NCI-H446 treated with DMSO at 0.1 percent for 48 hours (cell line): Measurements from ENCODE around the gene PRPF18.

Source experiments
- DNase-seq: peaks from one replicate; lab custom pipeline; 2025; lab: John Stamatoyannopoulos, UW

The PRPF18 gene

DNA sequence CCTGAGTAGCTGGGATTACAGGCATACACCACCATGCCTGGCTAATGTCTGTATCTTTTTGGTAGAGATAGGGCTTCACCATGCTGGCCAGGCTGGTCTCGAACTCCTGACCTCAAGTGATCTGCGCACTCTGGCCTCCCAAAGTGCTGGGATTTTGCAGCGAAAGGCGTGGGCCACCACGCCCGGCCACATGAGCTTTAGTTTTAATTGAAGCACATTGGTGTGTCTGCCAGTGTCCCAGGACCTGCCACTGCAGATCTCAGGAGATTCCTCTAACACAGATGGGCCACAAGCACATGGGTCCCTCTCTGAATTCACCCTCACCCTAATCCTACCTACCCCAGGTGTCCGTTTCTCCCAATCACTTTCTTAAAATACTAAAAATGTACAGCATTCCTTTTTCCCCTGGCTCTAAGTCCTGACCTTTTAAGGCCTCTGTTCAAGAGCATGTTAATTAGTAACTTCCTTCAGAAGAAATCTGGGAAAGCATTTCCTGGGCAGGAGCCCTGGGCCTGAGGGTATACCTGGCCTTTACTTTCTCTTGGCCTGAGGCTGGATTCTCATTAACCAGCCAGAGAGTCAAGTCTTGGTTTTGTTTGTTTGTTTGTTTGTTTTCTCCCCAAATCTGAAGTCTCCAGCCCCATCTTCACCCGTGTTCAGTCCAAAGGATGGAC is 82.6 kb downstream of the PRPF18 start:
- DNase-seq, result no peak

DNA sequence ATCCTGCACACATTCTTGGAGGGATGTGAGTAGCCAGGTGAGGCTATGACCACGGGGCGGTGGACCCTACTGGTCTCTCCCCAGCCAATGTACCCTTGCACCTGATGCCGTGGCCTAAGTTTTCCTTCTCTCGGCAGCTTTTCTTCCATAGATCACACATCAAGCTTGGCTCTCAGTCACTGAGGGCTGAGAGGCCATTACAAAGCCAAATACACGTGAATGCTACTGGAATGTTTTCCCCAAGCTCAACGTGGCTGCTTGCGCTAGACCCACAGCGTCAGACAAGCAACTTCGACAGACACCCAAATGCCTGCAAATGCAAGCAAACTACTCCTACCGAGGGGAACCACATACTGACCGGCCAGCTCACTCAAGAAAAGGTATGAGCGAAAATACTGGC is 83.1 kb downstream of the PRPF18 start:
- DNase-seq, result no peak

DNA sequence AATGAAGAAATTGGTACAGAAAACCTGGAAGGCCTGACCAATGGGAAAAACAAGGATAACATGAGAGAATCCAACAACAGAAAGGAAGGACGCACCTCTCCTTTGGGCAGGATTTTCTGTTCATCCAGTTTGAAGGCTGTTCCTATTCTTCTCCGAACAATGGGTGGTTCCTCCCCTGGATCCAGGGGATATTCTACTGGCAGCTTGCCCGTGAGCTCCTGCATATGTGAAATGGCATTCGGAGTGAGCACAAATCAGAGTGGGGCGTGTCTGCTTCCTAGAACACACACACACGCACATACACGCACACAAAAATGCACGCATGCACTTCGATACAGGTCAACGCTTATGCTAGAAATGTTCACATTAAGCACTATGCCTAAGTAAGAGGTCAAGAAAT is 83.5 kb downstream of the PRPF18 start:
- DNase-seq, result no peak

DNA sequence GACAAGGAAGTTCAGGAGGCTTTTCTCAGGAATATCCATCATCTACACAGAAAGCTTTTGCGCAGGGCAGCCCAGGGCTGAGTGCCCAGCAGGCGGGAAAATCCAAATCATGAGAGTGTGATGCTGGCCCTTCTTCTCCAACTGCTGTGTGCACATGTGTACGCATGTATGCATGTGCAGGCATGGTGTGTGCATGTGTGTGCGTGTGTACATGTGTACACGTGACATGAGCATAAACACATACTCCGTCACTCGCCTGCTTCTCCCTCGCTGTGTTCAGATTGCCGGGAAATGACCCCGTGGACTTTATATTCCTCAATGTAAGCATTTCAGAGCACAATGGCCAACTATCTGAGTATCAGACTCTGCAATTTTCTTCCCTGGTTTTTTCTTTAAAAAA is 85.1 kb downstream of the PRPF18 start:
- DNase-seq, result no peak

DNA sequence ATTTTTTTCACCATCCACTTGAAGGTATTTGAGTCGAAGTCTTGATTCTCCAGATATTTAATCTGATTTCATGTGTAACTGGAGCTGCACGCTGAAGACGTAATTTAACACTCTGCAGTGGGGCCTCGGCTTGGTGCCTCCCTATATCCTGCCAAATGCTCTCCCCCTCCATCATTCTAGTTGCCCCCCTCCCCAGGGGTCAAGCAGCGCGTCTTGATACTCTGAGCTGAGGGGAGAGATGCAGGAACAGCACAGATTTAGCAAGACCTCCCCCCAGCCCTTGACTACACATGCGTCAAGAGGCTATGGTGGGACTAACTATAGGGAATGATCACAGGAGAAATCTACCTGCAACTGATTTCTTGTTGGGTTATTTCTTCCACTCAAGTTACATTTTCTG is 85.8 kb downstream of the PRPF18 start:
- DNase-seq, result no peak

DNA sequence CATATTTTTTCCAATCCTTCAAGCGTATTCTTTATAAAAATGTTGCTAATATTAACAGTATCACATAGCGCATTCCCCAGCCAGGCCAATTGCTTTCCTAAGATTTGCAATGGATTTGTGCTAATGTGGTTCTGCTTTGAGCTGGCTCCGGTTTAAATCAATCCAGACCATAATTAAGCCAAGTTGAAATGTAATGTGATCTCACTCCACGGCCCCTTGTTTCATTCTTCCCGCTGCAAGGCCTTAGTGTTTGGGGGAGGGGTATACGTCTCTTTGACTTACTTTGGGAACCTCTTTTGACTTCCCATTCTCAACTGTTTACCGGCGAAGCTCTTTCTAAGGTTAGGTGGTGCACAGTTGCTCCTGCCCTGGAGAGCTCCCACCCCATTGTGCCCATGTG is 86.4 kb downstream of the PRPF18 start:
- DNase-seq, result no peak

DNA sequence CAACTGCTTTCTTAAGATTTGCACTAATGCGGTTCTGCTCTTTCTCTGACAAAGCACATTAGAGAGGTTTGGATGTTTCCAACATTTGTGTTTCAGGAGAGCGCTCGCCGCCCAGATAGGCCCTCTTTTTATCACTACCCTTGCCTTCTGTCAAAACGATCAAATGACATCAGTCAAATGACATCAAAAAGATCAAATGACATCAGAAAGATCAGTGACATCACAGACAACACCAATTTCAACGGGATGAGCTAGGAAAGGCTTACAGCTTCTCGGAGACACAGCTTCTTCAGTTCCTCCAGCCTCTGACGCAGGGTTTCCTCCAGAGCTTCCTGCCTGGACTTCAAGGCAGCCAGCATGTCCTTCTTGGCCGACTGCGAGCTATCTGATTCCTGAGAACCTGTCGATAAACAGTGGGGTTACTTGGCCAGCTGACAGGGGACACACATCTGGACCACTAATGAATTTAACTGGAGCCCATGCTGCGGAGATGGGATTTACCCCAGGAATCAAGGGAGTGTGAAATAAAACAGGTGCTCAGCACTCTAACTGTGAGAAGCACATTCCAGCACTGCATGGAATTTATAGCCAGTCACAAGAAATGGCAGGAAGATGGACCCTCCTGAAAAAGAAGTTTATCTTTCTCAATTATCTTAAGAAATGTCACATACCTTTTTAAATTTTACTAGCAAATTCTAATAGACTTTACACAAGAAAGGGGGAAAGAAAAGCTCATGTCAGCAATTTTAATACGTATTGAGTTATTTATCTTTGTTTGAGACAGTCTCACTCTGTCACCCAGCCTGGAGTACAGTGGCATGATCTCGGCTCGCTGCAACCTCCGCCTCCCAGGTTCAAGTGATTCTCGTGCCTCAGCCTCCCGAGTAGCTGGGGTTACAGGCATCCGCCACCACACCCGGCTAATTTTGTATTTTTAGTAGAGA is 88.2 kb downstream of the PRPF18 start:
- DNase-seq, result no peak

DNA sequence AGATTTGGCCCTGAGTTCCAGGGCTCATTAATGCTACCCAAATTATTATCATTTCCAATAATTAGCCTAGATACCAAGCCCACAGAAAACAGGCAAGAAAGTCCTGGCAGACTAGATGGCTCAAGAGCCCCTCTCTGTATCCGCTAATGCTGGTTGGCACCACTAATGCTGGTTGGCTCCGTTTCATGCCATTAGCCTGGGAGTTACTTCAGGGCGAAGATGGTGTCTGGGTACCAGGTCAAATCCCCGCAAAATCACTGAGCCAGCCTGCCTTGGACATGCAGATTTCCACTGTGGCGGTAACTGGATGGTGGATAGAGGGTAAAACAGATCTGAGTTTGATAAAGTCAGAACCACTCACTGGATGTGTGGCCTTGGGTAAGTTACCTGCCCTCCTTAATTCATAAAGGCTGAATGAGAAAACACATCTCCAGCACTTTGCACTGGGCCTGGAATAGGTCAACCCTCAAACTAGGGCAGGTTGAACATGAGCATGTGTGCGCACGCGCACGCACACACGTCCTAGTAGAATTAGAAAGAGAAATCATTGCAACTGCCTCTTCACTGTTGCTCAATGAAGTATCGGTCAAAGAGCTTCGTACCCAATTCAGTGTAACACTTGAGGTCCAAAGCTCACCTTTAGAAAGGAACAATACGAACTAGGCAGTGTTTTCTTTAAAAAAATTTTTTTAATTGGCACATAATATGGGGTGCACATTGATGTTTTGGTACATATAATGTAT is 91.5 kb downstream of the PRPF18 start:
- DNase-seq, result no peak
